NCI-H1105 treated with DMSO at 0.1 percent for 48 hours (cell line): Measurements from ENCODE around the gene MAML1.
"Not testable (repeated sequence)": the region's sequence is repeated elsewhere in the genome, so short reads cannot be mapped to it uniquely, and the experiment has no call there.

ENCODE experiments used
- DNase-seq: peaks from one replicate; lab custom pipeline; 2025; lab: John Stamatoyannopoulos, UW

Gene MAML1

GRCh38 chr5:179732412-179732917 lies at the start of gene MAML1:
MAML1 (plus strand) TSS chr5:179732822; CDS start chr5:179733113, 291 bp downstream.
- peak; percentile 96 for DNase-seq

- not testable (repeated sequence) for DNase-seq
Measured at GRCh38 chr5:179689212-179689611, 43.4 kb upstream of the MAML1 start.

GRCh38 chr5:179694561-179694960 lies 38.1 kb upstream of the MAML1 start:
- no peak for DNase-seq

- DNase-seq: no peak
Measured at GRCh38 chr5:179696603-179697002, 36.0 kb upstream of the MAML1 start.

- no peak for DNase-seq
Measured at GRCh38 chr5:179697108-179697507, 35.5 kb upstream of the MAML1 start.

- not testable (repeated sequence) for DNase-seq
Measured at GRCh38 chr5:179697543-179697942, 35.1 kb upstream of the MAML1 start.

- DNase-seq: peak; percentile 92
Measured at GRCh38 chr5:179697993-179698934, 34.4 kb upstream of the MAML1 start.

GRCh38 chr5:179698935-179699615 lies 33.5 kb upstream of the MAML1 start, which contains the start of gene CANX:
CANX (plus strand) TSS chr5:179698967; CDS start chr5:179705682, 6,715 bp downstream.
- DNase-seq: no peak

GRCh38 chr5:179699616-179700237 lies 32.9 kb upstream of the MAML1 start:
- DNase-seq: no peak

- no peak for DNase-seq
Measured at GRCh38 chr5:179700401-179700918, 32.2 kb upstream of the MAML1 start.

- no peak for DNase-seq
Measured at GRCh38 chr5:179716286-179716685, 16.3 kb upstream of the MAML1 start.

- DNase-seq: no peak
Measured at GRCh38 chr5:179720222-179720621, 12.4 kb upstream of the MAML1 start.

GRCh38 chr5:179724163-179724562 lies 8.5 kb upstream of the MAML1 start:
- DNase-seq: no peak

GRCh38 chr5:179727106-179727505 lies 5.5 kb upstream of the MAML1 start:
- DNase-seq: no peak

GRCh38 chr5:179729303-179729702 lies 3.3 kb upstream of the MAML1 start:
- DNase-seq: no peak

- DNase-seq: no peak
Measured at GRCh38 chr5:179729727-179730126, 2.9 kb upstream of the MAML1 start.

GRCh38 chr5:179730356-179730755 lies 2.3 kb upstream of the MAML1 start:
- DNase-seq: no peak

GRCh38 chr5:179730852-179731251 lies 1.8 kb upstream of the MAML1 start:
- no peak for DNase-seq

- DNase-seq: no peak
Measured at GRCh38 chr5:179731791-179732411, 721 bp upstream of the MAML1 start.

- DNase-seq: peak; percentile 48
Measured at GRCh38 chr5:179732918-179733771, 523 bp downstream of the MAML1 start.

GRCh38 chr5:179733772-179734126 lies 1.1 kb downstream of the MAML1 start:
- DNase-seq: no peak
